ENCODE data around the gene SHISA4. TPM values are rescaled to one million over a fixed set of nuclear protein-coding genes. Genes with fewer than 3 reads are reported as not detected.

SHISA4 gene
- total and polyA plus RNA-seq, 4 donors = 7.2 to 15.9 (median 11.8) TPM

- H3K27me3 ChIP-seq (ENCODE audit: control insufficient read depth in 3 of 3, insufficient read depth in 3 of 3, low read length in 2 of 3) = no peaks in the 10 kb centered on the region
- no peaks in the 10 kb centered on the region for H3K9me3 ChIP-seq (ENCODE audit: control insufficient read depth in 4 of 4, insufficient read depth in 3 of 4, low read length in 3 of 4)
- H3K4me3 ChIP-seq = no peak overlapping the region
- peaks cover 0 to 3% (median 0%) of the 10 kb centered on the region in 5 donors for H3K4me1 ChIP-seq (ENCODE audit: control insufficient read depth in 5 of 5, insufficient read depth in 5 of 5, low read length in 5 of 5)
- H3K27ac ChIP-seq (ENCODE audit: low read depth in 1 of 2, low read length in 1 of 2) = no peak overlapping the region
- no peak for TF ChIP-seq CTCF (IDR thresholded peaks at IDR 0.05; ENCODE audit: control extremely low read depth, extremely low read depth)
- peaks cover 29 to 40% (median 34%) of the 10 kb centered on the region in 4 donors for H3K36me3 ChIP-seq (ENCODE audit: control insufficient read depth in 4 of 4, insufficient read depth in 4 of 4, low read length in 4 of 4)
- DNase-seq (no peak), ATAC-seq (ENCODE audit: insufficient read depth, low FRiP score) (no peak)
- H3K9ac ChIP-seq (ENCODE audit: insufficient read depth in 1 of 2, low read length in 2 of 2) = no peak overlapping the region
- WGBS, 2 donors = 64 to 76% methylated on average over 8 of the region's 8 CpGs
Measured at GRCh38 chr1:201876148-201876818, 12.4 kb upstream of the SHISA4 start.

GRCh38 chr1:201877877-201878401, 10.8 kb upstream of the SHISA4 start:
- 56 to 61% methylated on average over 6 of the region's 6 CpGs for WGBS, 2 donors
- H3K27ac ChIP-seq (ENCODE audit: low read depth in 1 of 2, low read length in 1 of 2) = no peak overlapping the region
- no peak overlapping the region for H3K9ac ChIP-seq (ENCODE audit: insufficient read depth in 1 of 2, low read length in 2 of 2)
- H3K27me3 ChIP-seq (ENCODE audit: control insufficient read depth in 3 of 3, insufficient read depth in 3 of 3, low read length in 2 of 3) = no peaks in the 10 kb centered on the region
- peaks cover 19 to 26% (median 24%) of the 10 kb centered on the region in 4 donors for H3K36me3 ChIP-seq (ENCODE audit: control insufficient read depth in 4 of 4, insufficient read depth in 4 of 4, low read length in 4 of 4)
- TF ChIP-seq CTCF (IDR thresholded peaks at IDR 0.05; ENCODE audit: control extremely low read depth, extremely low read depth) = peak; percentile 29
- no peak overlapping the region for H3K4me3 ChIP-seq
- peak in 2 of 3 donors; percentile 58 to 63 for DNase-seq
- ATAC-seq (ENCODE audit: insufficient read depth, low FRiP score) = no peak
- H3K9me3 ChIP-seq (ENCODE audit: control insufficient read depth in 4 of 4, insufficient read depth in 3 of 4, low read length in 3 of 4) = no peaks in the 10 kb centered on the region
- peaks cover 0 to 3% (median 0%) of the 10 kb centered on the region in 5 donors for H3K4me1 ChIP-seq (ENCODE audit: control insufficient read depth in 5 of 5, insufficient read depth in 5 of 5, low read length in 5 of 5)

- 61 to 67% methylated on average over 6 of the region's 6 CpGs for WGBS, 2 donors
- DNase-seq (no peak), ATAC-seq (ENCODE audit: insufficient read depth, low FRiP score) (no peak)
- Histone ChIP-seq H3K4me3 (no peak overlapping the region), H3K4me1 (ENCODE audit: control insufficient read depth in 5 of 5, insufficient read depth in 5 of 5, low read length in 5 of 5) (peaks cover 0 to 11% (median 0%) of the 10 kb centered on the region in 5 donors), H3K36me3 (ENCODE audit: control insufficient read depth in 4 of 4, insufficient read depth in 4 of 4, low read length in 4 of 4) (peaks cover 3 to 10% (median 5%) of the 10 kb centered on the region in 4 donors), H3K9ac (ENCODE audit: insufficient read depth in 1 of 2, low read length in 2 of 2) (no peak overlapping the region), H3K27me3 (ENCODE audit: control insufficient read depth in 3 of 3, insufficient read depth in 3 of 3, low read length in 2 of 3) (no peaks in the 10 kb centered on the region), H3K27ac (ENCODE audit: low read depth in 1 of 2, low read length in 1 of 2) (no peak overlapping the region), H3K9me3 (ENCODE audit: control insufficient read depth in 4 of 4, insufficient read depth in 3 of 4, low read length in 3 of 4) (no peaks in the 10 kb centered on the region)
- TF ChIP-seq CTCF (IDR thresholded peaks at IDR 0.05; ENCODE audit: control extremely low read depth, extremely low read depth) = no peak
Measured at GRCh38 chr1:201880928-201881571, 7.6 kb upstream of the SHISA4 start.

Measured in lung (tissue), 12 donors.